Transverse colon (tissue), 4 donors: ENCODE measurements around the gene SNRNP48. TPM values are rescaled to one million over a fixed set of nuclear protein-coding genes. Genes with fewer than 3 reads are reported as not detected.

ENCODE experiments used
- DNase-seq: peaks from one replicate; pipeline ENCODE4 v3.0.0-alpha.2; 2019
- H3K27ac ChIP-seq, 4 donors: fragments of 200-600 bp; sonication (generic); 2 replicates each; pipeline ENCODE4 v1.5.1; 2016 to 2018; ENCODE audit warnings: inconsistent platforms in 4 of 4
- H3K27me3 ChIP-seq: fragments of 200-600 bp; sonication (generic); 2 replicates; pipeline ENCODE4 v1.5.1; 2017; ENCODE audit warnings: inconsistent platforms
- H3K36me3 ChIP-seq, 4 donors: fragments of 200-600 bp; sonication (generic); 2 replicates each; pipeline ENCODE4 v1.5.1; 2017 to 2019; ENCODE audit warnings: inconsistent platforms in 4 of 4
- H3K4me1 ChIP-seq, 4 donors: fragments of 200-600 bp; sonication (generic); 2 replicates each; pipeline ENCODE4 v1.5.1; 2017 to 2020; ENCODE audit warnings: inconsistent platforms in 4 of 4
- H3K4me3 ChIP-seq, 4 donors: fragments of 200-600 bp; sonication (generic); 1 replicate in 1 of 4; 2 replicates in 3 of 4; pipeline versions ENCODE4 v1.5.1 to v1.6.1; 2017 to 2019; ENCODE audit warnings: inconsistent platforms in 4 of 4
- H3K9me3 ChIP-seq, 2 donors: fragments of 200-600 bp; sonication (generic); 2 replicates each; pipeline ENCODE4 v1.5.1; 2017 to 2019; ENCODE audit warnings: inconsistent platforms in 2 of 2
- EP300 ChIP-seq: sonication (generic); formaldehyde crosslinking; IDR thresholded peaks from one replicate; pipeline ENCODE4 v1.6.1; 2017; ENCODE audit warnings: antibody characterized with exemption, low read depth
- POLR2A ChIP-seq: fragments of 450-650 bp; IDR thresholded peaks from one replicate; pipeline ENCODE4 v1.6.1; 2016; ENCODE audit warnings: antibody characterized with exemption, mild to moderate bottlenecking, moderate library complexity
- POLR2AphosphoS5 ChIP-seq, 3 donors: sonication (generic); formaldehyde crosslinking; IDR thresholded peaks; one replicate each; pipeline ENCODE4 v1.6.1; 2016; ENCODE audit warnings: antibody characterized with exemption in 3 of 3
- WGBS, 2 donors: methylation state at CpG; one replicate each; pipeline ENCODE4 v1.1.5; 2018; ENCODE audit warnings: low coverage in 1 of 2; 5-methylcytosine and 5-hydroxymethylcytosine counted together
- in situ Hi-C, 4 donors: fragments of 200-750 bp; cut with MboI; loops; one replicate each; pipeline versions ENCODE4 v1.15.0 to v1.15.1; 2017; ENCODE audit warnings: low sequenced_read_pairs in 3 of 4, low pct_ligation_motif_present in 1 of 4, low pct_unique_long_range_greater_than_20kb in 1 of 4
- intact Hi-C: fragments of 100-400 bp; cut with DNase I; formaldehyde crosslinking; loops from one replicate; pipeline ENCODE4 v1.15.1; 2023; ENCODE audit warnings: low total_unique reads
- total RNA-seq, 4 donors: library from RNA; depleted of rRNA; stranded (reverse); fragments of >200 nt; gene quantifications; one replicate each; pipeline ENCODE4 v1.1.0, GENCODE V29; 2016
- TF ChIP-seq, protein P1 (sequence below), 5 experiments: fragments of 200-600 bp in 3 of 5; fragments of 450-650 bp in 2 of 5; sonication (generic) in 3 of 5; IDR thresholded peaks; 1 replicate in 2 of 5; 2 replicates in 3 of 5; pipeline ENCODE4 v1.5.1; 2016 to 2017; ENCODE audit warnings: antibody characterized with exemption in 5 of 5, inconsistent platforms in 3 of 5, mild to moderate bottlenecking in 2 of 5, moderate library complexity in 1 of 5

The SNRNP48 gene
- total RNA-seq, 4 donors from 2014 or later, result 7.9 to 31.8 (median 16.6) TPM

DNA sequence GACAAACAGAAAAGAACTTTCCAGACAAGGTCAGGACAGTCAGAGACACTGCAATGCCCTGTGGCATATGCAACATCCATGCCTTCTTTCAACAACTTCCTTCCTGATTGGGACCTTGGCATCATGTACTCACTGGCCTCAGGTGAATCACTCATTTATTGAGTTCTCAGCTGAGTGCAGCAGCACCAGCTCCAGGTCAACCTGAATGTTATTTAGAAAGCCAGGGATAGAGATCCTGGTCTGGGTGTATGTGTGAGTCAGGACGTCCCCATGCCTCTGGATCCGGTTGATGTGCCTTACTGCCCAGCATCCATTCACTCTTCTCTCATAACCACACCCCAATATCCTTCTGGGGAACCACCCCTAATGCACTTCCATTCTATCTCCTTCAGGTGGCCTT lies 54.4 kb downstream of the SNRNP48 start:
- DNase-seq, result peak; percentile 16
- H3K27ac ChIP-seq, result no peak overlapping the region
- intact Hi-C loops, result no loop called here
- no peak overlapping the region for H3K4me3 ChIP-seq
- no peak for TF ChIP-seq EP300
- TF ChIP-seq, protein P1, sequence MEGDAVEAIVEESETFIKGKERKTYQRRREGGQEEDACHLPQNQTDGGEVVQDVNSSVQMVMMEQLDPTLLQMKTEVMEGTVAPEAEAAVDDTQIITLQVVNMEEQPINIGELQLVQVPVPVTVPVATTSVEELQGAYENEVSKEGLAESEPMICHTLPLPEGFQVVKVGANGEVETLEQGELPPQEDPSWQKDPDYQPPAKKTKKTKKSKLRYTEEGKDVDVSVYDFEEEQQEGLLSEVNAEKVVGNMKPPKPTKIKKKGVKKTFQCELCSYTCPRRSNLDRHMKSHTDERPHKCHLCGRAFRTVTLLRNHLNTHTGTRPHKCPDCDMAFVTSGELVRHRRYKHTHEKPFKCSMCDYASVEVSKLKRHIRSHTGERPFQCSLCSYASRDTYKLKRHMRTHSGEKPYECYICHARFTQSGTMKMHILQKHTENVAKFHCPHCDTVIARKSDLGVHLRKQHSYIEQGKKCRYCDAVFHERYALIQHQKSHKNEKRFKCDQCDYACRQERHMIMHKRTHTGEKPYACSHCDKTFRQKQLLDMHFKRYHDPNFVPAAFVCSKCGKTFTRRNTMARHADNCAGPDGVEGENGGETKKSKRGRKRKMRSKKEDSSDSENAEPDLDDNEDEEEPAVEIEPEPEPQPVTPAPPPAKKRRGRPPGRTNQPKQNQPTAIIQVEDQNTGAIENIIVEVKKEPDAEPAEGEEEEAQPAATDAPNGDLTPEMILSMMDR (IDR thresholded peaks at IDR 0.05), result no peak
- TF ChIP-seq POLR2A, result no peak
- no peak for TF ChIP-seq POLR2AphosphoS5 (IDR thresholded peaks at IDR 0.05)
- H3K4me1 ChIP-seq, result peaks cover 0 to 6% (median 0%) of the 10 kb centered on the region in 4 donors
- H3K27me3 ChIP-seq, result no peaks in the 10 kb centered on the region
- WGBS, 2 donors, result 96% methylated on average over 2 of the region's 2 CpGs; no CpG with 5 or more reads in 1 of the 2 donors
- no peaks in the 10 kb centered on the region for H3K9me3 ChIP-seq
- H3K36me3 ChIP-seq, result no peaks in the 10 kb centered on the region
- in situ Hi-C loops, result no loop called here

DNA sequence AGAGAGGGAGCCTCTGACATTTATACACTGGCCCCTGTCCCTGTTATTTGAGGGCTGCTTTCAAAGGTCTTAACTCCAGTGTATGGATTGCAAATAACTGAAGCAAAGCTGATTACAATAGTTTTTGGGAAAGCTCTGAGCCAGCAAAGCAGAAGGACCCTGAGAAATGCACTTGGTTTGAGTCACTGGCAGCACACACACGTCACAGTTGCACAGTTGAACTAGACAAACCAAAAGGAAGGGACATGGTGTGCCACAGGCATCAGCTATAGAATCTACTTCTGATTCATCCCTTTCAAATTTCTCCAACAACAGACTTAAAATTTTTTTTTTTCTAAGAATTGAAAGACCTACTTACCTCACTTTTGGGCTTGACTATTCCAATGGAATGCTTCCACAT lies 56.4 kb downstream of the SNRNP48 start:
- intact Hi-C loops, result no loop called here
- WGBS, 2 donors, result 71 to 75% methylated on average over 1 of the region's 1 CpG
- in situ Hi-C loops, result no loop called here

DNA sequence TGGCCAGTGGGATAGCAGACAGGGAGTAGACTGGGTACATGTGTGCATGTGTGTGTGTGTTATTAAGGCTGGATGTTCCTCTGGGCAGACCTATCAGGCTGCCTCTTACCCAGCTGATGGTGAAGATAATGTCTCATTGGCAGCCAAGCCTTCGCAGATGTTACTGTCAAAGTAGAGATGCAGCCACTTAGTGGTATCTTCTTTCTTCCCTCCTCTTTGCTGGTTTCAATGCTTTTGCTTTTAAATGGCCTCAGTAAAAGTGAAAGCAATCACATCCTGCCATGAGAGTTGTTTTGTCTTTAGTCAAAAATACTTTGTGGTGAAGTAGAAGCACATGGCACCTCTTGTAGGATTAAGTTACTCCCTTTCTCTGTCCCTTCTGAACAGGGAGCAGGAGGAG lies 57.5 kb downstream of the SNRNP48 start:
- 60 to 78% methylated on average over 1 of the region's 1 CpG for WGBS, 2 donors
- no peak overlapping the region for H3K4me3 ChIP-seq
- in situ Hi-C loops, result no loop called here
- TF ChIP-seq EP300 (no peak), POLR2A (no peak), POLR2AphosphoS5 (IDR thresholded peaks at IDR 0.05) (no peak)
- TF ChIP-seq, protein P1 (IDR thresholded peaks at IDR 0.05), result no peak
- no peak for DNase-seq
- no peaks in the 10 kb centered on the region for H3K4me1 ChIP-seq
- H3K27me3 ChIP-seq, result no peaks in the 10 kb centered on the region
- no peaks in the 10 kb centered on the region for H3K36me3 ChIP-seq
- no peaks in the 10 kb centered on the region for H3K9me3 ChIP-seq
- intact Hi-C loops, result no loop called here
- H3K27ac ChIP-seq, result no peak overlapping the region

More for the DNA sequence above, 56.4 kb downstream of the SNRNP48 start:
- H3K9me3 ChIP-seq, result no peaks in the 10 kb centered on the region
- DNase-seq, result no peak
- H3K36me3 ChIP-seq, result no peaks in the 10 kb centered on the region
- H3K27ac ChIP-seq, result no peak overlapping the region
- H3K27me3 ChIP-seq, result no peaks in the 10 kb centered on the region
- peaks cover 0 to 2% (median 0%) of the 10 kb centered on the region in 4 donors for H3K4me1 ChIP-seq
- no peak for TF ChIP-seq POLR2A
- no peak for TF ChIP-seq EP300
- TF ChIP-seq POLR2AphosphoS5 (IDR thresholded peaks at IDR 0.05), result no peak
- TF ChIP-seq, protein P1 (IDR thresholded peaks at IDR 0.05), result no peak
- no peak overlapping the region for H3K4me3 ChIP-seq

DNA sequence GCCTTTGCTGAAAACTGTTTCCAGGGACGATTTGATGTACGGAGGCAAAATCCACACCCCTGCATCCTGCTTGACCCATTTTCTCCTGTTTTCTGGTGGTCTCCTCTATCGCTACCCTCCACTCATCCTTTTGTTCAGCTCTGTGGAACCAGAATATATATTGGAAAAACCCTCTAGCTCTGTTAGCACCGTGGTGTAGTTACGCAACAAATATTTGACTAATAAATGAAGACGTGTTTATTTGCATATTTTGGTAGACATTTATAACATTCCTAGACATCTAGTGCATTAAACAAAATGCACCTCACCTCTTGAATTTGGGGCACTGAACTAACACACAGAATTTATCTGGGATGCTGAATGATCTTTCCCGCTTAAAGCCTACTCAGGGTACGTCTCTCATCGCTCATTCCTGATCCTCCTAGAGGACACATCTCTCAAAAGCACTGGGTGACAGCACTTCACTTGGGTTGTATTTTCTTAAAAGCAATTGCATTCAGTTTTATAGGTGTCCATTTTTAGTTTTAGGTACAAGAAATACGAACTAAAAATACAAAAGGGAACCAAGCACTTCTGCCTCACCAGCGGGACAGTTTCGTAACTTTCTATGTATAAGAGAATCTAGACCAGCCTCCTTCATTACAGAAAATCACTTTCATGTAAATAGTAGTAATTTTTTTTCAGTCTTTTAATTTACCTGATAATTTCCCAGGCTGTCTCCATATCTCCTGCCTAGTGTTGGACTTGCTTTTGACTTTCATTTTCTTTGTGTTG lies 59.2 kb downstream of the SNRNP48 start:
- Histone ChIP-seq H3K27ac (no peak overlapping the region), H3K4me1 (no peaks in the 10 kb centered on the region), H3K27me3 (no peaks in the 10 kb centered on the region), H3K9me3 (no peaks in the 10 kb centered on the region), H3K4me3 (no peak overlapping the region), H3K36me3 (no peaks in the 10 kb centered on the region)
- 79 to 83% methylated on average over 12 of the region's 12 CpGs for WGBS, 2 donors
- intact Hi-C loops (no loop called here), in situ Hi-C loops (no loop called here)
- no peak for DNase-seq
- TF ChIP-seq POLR2AphosphoS5 (IDR thresholded peaks at IDR 0.05) (no peak), EP300 (no peak)
